Lung (tissue), 12 donors: ENCODE results near the gene ACVR1B. TPM values are rescaled to one million over a fixed set of nuclear protein-coding genes. Genes with fewer than 3 reads are reported as not detected.

Experiments
- ATAC-seq: fragments of 200-7000 bp; cut with Tn5 transposase; one replicate; pipeline ENCODE4 v1.9.1; 2020; ENCODE audit warnings: moderate number of reproducible peaks; ENCODE audit not compliant: insufficient read depth, low FRiP score
- DNase-seq, 3 donors: peaks; one replicate each; pipeline ENCODE4 v3.0.0-alpha.2; 2013 to 2017
- H3K27ac ChIP-seq, 2 donors: one replicate each; pipeline ENCODE4 v1.5.1; 2013; ENCODE audit warnings: mild to moderate bottlenecking in 2 of 2, moderate library complexity in 2 of 2, control low read depth in 1 of 2, inconsistent platforms in 1 of 2, low read depth in 1 of 2, low read length in 1 of 2
- H3K27me3 ChIP-seq, 3 donors: one replicate each; pipeline ENCODE4 v1.5.1; 2013; ENCODE audit warnings: low read length in 2 of 3; ENCODE audit not compliant: control insufficient read depth in 3 of 3, insufficient read depth in 3 of 3
- H3K36me3 ChIP-seq, 4 donors: one replicate each; pipeline ENCODE4 v1.5.1; 2013; ENCODE audit warnings: low read length in 4 of 4, mild to moderate bottlenecking in 1 of 4, moderate library complexity in 1 of 4; ENCODE audit not compliant: control insufficient read depth in 4 of 4, insufficient read depth in 4 of 4
- H3K4me1 ChIP-seq, 5 donors: one replicate each; pipeline ENCODE4 v1.5.1; 2013; ENCODE audit warnings: low read length in 5 of 5, mild to moderate bottlenecking in 2 of 5, moderate library complexity in 1 of 5; ENCODE audit not compliant: control insufficient read depth in 5 of 5, insufficient read depth in 5 of 5
- H3K4me3 ChIP-seq: one replicate; pipeline ENCODE4 v1.5.1; 2013; ENCODE audit warnings: mild to moderate bottlenecking, control low read depth, moderate library complexity
- H3K9ac ChIP-seq, 2 donors: one replicate each; pipeline ENCODE4 v1.5.1; 2013; ENCODE audit warnings: low read length in 2 of 2, control low read depth in 1 of 2; ENCODE audit not compliant: insufficient read depth in 1 of 2
- H3K9me3 ChIP-seq, 4 donors: one replicate each; pipeline ENCODE4 v1.5.1; 2013; ENCODE audit warnings: low read length in 3 of 4, mild to moderate bottlenecking in 1 of 4, moderate library complexity in 1 of 4; ENCODE audit not compliant: control insufficient read depth in 4 of 4, insufficient read depth in 3 of 4
- CTCF ChIP-seq: IDR thresholded peaks from 2 replicates; pipeline ENCODE4 v1.5.1; 2012; ENCODE audit warnings: mild to moderate bottlenecking; ENCODE audit errors: control extremely low read depth, extremely low read depth
- WGBS, 2 donors: extraction: QIAGEN DNeasy Blood & Tissue Kit; methylation state at CpG; one replicate each; pipeline ENCODE4 v1.1.7; 2013; 5-methylcytosine and 5-hydroxymethylcytosine counted together
- polyA plus RNA-seq, 2 donors: library from polyadenylated mRNA; stranded (reverse); fragments of 200-250 nt; gene quantifications; one replicate each; pipeline ENCODE4 v1.2.1, GENCODE V29; 2013
- total RNA-seq, 2 donors: library from RNA; depleted of rRNA in 1 of 2; stranded (reverse); fragments of >200 nt in 1 of 2; gene quantifications; one replicate each; pipeline ENCODE4 v1.2.1, GENCODE V29; 2014 to 2021
- donor health status: control.
- donor health status: control.
- donor health status: Bipolar disorder and iron deficiency.
- donor health status: healthy.
- donor health status: DM: yes; HTN: yes; CAD: no.

The ACVR1B gene
- total and polyA plus RNA-seq, 4 donors: 14.0 to 41.7 (median 21.0) TPM

GRCh38 chr12:52013626-52014310 lies 62.3 kb downstream of the ACVR1B start:
- 83 to 84% methylated on average over 16 of the region's 16 CpGs for WGBS, 2 donors
- no peak for ATAC-seq
- no peak overlapping the region for H3K27ac ChIP-seq
- H3K4me1 ChIP-seq: peaks cover 0 to 29% (median 16%) of the 10 kb centered on the region in 5 donors
- no peak overlapping the region for H3K9ac ChIP-seq
- peaks cover 0 to 6% (median 0%) of the 10 kb centered on the region in 3 donors for H3K27me3 ChIP-seq
- peaks cover 0 to 28% (median 25%) of the 10 kb centered on the region in 4 donors for H3K36me3 ChIP-seq
- no peak for TF ChIP-seq CTCF
- no peak overlapping the region for H3K4me3 ChIP-seq
- H3K9me3 ChIP-seq: no peaks in the 10 kb centered on the region
- no peak for DNase-seq

GRCh38 chr12:52014567-52015530 lies 63.4 kb downstream of the ACVR1B start:
- H3K9ac ChIP-seq: no peak overlapping the region
- ATAC-seq (no peak), DNase-seq (no peak)
- peaks cover 0 to 18% (median 8%) of the 10 kb centered on the region in 5 donors for H3K4me1 ChIP-seq
- no peaks in the 10 kb centered on the region for H3K9me3 ChIP-seq
- peaks cover 0 to 6% (median 0%) of the 10 kb centered on the region in 3 donors for H3K27me3 ChIP-seq
- WGBS, 2 donors: 71 to 88% methylated on average over 85 to 93 of the region's 93 CpGs
- TF ChIP-seq CTCF: no peak
- peaks cover 0 to 28% (median 25%) of the 10 kb centered on the region in 4 donors for H3K36me3 ChIP-seq
- H3K4me3 ChIP-seq: no peak overlapping the region
- no peak overlapping the region for H3K27ac ChIP-seq

- Histone ChIP-seq H3K4me1 (peaks cover 0 to 13% (median 8%) of the 10 kb centered on the region in 5 donors), H3K36me3 (peaks cover 0 to 28% (median 24%) of the 10 kb centered on the region in 4 donors), H3K27ac (no peak overlapping the region), H3K9ac (no peak overlapping the region), H3K4me3 (no peak overlapping the region), H3K9me3 (no peaks in the 10 kb centered on the region), H3K27me3 (peaks cover 0 to 6% (median 0%) of the 10 kb centered on the region in 3 donors)
- WGBS, 2 donors: 79 to 84% methylated on average over 10 of the region's 10 CpGs
- DNase-seq (no peak), ATAC-seq (no peak)
- no peak for TF ChIP-seq CTCF
Measured at GRCh38 chr12:52015532-52016041, 64.1 kb downstream of the ACVR1B start.
